Measurements from ENCODE around the gene SKIDA1. TPM values are rescaled to one million over a fixed set of nuclear protein-coding genes. Genes with fewer than 3 reads are reported as not detected.

SKIDA1 gene
- total and polyA plus RNA-seq, 4 donors = 0.63 to 2.6 (median 1.6) TPM

- Histone ChIP-seq H3K27ac (ENCODE audit: low read depth in 1 of 2, low read length in 2 of 2) (no peak overlapping the region), H3K9ac (ENCODE audit: low read depth in 1 of 2, low read length in 2 of 2) (no peak overlapping the region), H3K9me3 (ENCODE audit: control insufficient read depth in 4 of 4, low read length in 3 of 4) (no peaks in the 10 kb centered on the region), H3K4me1 (ENCODE audit: control insufficient read depth in 4 of 4, insufficient read depth in 4 of 4, low read length in 3 of 4) (peaks cover 2 to 24% (median 11%) of the 10 kb centered on the region in 4 donors), H3K36me3 (ENCODE audit: control insufficient read depth in 4 of 4, insufficient read depth in 3 of 4, low read depth in 1 of 4, low read length in 3 of 4) (peaks cover 0 to 2% (median 0%) of the 10 kb centered on the region in 4 donors), H3K27me3 (ENCODE audit: control insufficient read depth in 4 of 4, insufficient read depth in 4 of 4, low read length in 3 of 4) (no peaks in the 10 kb centered on the region), H3K4me3 (ENCODE audit: low read depth in 1 of 3, low read length in 3 of 3) (no peak overlapping the region)
- no peak for DNase-seq (ENCODE audit: low spot score)
- TF ChIP-seq RXRA (IDR thresholded peaks at IDR 0.05) (no peak), TAF1 (conservative IDR thresholded peaks at IDR 0.05) (no peak), NR2F2 (IDR thresholded peaks at IDR 0.05) (no peak), RAD21 (IDR thresholded peaks at IDR 0.05) (no peak), HNF4A (conservative IDR thresholded peaks at IDR 0.05) (no peak), JUND (IDR thresholded peaks at IDR 0.05) (no peak), SP1 (IDR thresholded peaks at IDR 0.05) (no peak), ATF3 (IDR thresholded peaks at IDR 0.05) (no peak), HNF4G (IDR thresholded peaks at IDR 0.05) (no peak), GABPA (IDR thresholded peaks at IDR 0.05 in 1 of 2, conservative IDR thresholded peaks at IDR 0.05 in 1 of 2) (no peak), YY1 (IDR thresholded peaks at IDR 0.05) (no peak), EGR1 (IDR thresholded peaks at IDR 0.05; ENCODE audit: low read depth in 2 of 2) (no peak), FOXA2 (IDR thresholded peaks at IDR 0.05) (no peak), REST (IDR thresholded peaks at IDR 0.05) (no peak), FOXA1 (IDR thresholded peaks at IDR 0.05) (no peak)
- TF ChIP-seq, protein P1, sequence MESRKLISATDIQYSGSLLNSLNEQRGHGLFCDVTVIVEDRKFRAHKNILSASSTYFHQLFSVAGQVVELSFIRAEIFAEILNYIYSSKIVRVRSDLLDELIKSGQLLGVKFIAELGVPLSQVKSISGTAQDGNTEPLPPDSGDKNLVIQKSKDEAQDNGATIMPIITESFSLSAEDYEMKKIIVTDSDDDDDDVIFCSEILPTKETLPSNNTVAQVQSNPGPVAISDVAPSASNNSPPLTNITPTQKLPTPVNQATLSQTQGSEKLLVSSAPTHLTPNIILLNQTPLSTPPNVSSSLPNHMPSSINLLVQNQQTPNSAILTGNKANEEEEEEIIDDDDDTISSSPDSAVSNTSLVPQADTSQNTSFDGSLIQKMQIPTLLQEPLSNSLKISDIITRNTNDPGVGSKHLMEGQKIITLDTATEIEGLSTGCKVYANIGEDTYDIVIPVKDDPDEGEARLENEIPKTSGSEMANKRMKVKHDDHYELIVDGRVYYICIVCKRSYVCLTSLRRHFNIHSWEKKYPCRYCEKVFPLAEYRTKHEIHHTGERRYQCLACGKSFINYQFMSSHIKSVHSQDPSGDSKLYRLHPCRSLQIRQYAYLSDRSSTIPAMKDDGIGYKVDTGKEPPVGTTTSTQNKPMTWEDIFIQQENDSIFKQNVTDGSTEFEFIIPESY (IDR thresholded peaks at IDR 0.05) = no peak
- TF ChIP-seq, protein P2, sequence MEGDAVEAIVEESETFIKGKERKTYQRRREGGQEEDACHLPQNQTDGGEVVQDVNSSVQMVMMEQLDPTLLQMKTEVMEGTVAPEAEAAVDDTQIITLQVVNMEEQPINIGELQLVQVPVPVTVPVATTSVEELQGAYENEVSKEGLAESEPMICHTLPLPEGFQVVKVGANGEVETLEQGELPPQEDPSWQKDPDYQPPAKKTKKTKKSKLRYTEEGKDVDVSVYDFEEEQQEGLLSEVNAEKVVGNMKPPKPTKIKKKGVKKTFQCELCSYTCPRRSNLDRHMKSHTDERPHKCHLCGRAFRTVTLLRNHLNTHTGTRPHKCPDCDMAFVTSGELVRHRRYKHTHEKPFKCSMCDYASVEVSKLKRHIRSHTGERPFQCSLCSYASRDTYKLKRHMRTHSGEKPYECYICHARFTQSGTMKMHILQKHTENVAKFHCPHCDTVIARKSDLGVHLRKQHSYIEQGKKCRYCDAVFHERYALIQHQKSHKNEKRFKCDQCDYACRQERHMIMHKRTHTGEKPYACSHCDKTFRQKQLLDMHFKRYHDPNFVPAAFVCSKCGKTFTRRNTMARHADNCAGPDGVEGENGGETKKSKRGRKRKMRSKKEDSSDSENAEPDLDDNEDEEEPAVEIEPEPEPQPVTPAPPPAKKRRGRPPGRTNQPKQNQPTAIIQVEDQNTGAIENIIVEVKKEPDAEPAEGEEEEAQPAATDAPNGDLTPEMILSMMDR (IDR thresholded peaks at IDR 0.05; ENCODE audit: low read depth, low read length, missing input control) = no peak
- TF ChIP-seq, protein P3, sequence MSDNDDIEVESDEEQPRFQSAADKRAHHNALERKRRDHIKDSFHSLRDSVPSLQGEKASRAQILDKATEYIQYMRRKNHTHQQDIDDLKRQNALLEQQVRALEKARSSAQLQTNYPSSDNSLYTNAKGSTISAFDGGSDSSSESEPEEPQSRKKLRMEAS (IDR thresholded peaks at IDR 0.05) = no peak
- 92% methylated on average over 1 of the region's 1 CpG for WGBS
Observed at GRCh38 chr10:21531164-21531563, 5.7 kb upstream of the SKIDA1 start.

Measured in liver (tissue), 9 donors.